NCI-H187 treated with DMSO at 0.1 percent for 48 hours (cell line): ENCODE measurements around the gene NOP16.
"Not testable (repeated sequence)": the region's sequence is repeated elsewhere in the genome, so short reads cannot be mapped to it uniquely, and the experiment has no call there.

Experiments
- DNase-seq: peaks from one replicate; lab custom pipeline; 2025; lab: John Stamatoyannopoulos, UW

Gene NOP16

DNA sequence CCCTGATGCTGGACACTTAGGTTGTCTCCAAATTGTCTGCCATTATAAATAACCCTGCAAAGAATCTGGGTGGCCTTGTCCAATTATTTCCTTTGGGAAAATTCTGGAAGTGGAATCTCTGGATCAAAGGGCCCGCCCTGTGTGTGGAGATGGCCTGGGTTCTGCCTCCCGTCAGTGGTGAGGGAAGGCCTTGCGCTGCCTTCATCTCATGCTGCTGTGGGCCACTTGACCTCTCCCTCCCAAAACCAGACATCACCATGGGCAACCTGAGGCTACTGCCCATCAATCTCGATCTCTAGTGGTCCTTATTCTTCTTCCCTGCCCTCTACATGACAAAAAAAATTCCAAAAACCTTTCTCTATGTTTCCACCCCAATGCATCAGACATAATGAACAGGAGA, 21.4 kb upstream of the NOP16 start:
- DNase-seq, result no peak

DNA sequence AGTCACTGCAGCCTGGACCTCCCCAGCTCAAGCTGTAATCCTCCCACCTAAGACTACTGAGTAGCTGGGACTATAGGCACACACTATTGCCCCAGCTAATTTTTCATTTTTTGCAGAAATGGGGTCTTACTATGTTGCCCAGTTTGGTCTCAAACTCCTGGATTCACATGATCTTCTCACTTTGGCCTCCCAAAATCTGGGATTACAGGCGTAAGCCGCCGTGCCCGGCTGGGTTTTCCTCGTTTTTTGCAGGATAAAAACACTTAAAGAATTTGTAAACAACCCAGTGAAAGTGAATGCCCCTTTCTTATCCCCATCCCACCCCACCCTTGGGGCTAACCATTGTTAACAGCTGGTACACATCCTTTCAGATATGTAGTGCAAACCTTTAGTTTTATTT, 20.2 kb upstream of the NOP16 start:
- no peak for DNase-seq

DNA sequence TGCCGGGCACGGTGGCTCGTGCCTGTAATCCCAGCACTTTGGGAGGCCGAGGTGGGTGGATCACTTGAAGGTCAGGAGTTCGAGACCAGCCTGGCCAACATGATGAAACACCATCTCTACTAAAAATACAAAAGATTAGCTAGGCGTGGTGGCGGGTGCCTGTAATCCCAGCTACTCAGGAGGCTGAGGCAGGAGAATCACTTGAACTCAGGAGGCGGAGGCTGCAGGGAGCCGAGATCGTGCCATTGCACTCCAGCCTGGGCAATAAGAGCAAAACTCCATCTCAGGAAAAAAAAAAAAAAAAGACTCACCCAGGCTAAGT, 19.8 kb upstream of the NOP16 start:
- DNase-seq, result not testable (repeated sequence)

DNA sequence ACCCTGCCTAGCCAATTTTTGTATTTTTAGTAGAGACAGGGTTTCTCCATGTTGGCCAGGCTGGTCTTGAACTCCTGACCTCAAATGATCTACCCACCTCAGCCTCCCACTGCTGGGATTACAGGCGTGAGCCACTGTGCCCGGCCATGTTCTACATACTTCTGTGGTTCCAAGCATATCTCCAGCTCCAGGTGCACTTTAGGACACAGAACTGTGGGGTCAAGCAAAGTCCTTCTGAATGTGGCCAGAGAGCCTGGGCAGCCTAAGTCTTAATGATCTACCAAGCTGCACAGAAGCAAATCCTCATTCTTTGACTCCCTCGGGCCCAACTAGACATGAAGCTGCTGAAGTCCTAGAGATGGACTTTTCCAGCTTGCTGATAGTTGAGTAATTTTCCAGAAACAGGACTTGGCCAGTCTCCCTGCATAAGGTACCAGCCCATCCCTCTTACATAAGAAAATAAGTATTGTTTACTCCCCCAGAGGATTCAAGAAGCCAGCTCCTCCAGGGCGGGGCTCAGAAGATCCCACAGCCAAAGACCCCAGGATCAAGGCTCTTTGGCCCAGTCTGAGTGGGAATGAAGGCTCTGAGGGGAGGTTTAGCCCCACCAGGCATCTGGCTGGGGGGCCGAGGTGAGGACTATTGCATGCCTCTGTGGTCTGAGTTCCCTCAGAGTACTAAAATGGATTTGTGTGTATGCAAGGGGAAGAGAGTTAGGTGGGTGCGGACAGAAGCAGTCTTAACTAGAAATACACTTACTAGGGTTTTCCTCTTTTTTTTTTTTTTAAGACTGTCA, 19.3 kb upstream of the NOP16 start:
- DNase-seq, result no peak

DNA sequence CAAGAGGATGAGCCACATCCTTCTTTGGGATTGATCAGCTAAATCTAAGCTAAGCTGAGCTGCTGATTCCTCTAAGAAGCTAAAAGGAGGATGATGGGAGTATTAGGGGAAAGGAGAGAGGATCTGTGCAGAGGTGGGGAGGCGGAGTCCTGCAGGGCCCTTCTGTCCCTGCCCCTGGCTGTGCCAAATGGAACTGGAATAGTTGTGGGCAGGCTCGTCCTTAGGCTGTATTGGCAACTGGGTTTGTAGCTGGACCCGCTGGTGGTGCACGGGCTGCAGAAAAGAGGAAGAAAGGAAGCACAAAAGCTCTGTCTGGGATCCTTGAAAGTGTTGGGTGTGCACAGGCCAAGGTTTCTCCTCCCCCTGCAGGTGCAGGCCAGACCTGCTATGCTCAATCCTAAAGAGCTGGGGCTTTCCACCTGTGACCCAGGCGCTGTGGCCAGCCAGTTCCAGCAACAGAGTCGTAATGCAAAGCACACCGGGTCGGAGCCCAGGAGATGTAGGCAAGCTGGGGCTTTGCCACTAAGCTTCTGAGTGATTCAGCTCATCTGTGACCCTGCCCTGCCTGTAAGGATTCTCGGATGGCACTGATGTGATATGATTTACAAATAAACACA, 18.1 kb upstream of the NOP16 start:
- DNase-seq, result no peak

DNA sequence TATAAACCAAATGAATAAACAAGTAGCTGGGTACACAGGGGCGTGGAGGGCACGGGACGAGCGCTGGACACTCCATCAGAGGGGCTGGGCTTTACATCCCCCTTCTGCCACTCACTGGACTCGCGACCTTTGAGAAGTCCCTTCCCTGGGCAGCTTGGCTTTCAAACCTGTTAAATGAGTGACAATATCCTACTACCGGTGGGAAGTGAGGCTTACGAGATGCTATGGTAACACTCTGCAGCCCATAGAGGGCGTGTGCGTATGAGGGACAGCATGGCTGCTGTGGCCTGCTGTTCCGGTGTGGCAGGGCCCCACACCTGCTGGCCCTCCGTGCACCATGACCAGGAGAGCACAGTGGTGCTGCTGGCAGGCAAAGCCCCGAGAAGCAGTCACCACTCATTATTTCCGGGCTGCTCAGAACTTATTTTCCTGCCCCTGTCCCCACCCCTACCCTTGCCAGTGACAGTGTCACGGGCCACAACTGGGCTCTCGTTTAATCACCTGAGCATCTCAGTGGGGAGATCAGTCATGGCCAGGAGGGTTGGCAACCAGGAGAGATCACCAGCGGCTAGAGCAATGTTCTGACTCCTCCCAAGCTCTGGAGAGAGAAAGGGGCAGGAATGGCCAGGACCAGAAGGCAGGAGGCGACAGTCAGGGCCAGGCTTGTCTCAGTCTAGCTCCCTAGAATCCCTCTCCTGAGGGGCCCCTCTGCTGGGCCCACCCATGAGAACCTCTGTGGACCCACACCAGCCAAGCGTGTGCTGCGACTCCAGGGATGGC, 17.4 kb upstream of the NOP16 start:
- no peak for DNase-seq

DNA sequence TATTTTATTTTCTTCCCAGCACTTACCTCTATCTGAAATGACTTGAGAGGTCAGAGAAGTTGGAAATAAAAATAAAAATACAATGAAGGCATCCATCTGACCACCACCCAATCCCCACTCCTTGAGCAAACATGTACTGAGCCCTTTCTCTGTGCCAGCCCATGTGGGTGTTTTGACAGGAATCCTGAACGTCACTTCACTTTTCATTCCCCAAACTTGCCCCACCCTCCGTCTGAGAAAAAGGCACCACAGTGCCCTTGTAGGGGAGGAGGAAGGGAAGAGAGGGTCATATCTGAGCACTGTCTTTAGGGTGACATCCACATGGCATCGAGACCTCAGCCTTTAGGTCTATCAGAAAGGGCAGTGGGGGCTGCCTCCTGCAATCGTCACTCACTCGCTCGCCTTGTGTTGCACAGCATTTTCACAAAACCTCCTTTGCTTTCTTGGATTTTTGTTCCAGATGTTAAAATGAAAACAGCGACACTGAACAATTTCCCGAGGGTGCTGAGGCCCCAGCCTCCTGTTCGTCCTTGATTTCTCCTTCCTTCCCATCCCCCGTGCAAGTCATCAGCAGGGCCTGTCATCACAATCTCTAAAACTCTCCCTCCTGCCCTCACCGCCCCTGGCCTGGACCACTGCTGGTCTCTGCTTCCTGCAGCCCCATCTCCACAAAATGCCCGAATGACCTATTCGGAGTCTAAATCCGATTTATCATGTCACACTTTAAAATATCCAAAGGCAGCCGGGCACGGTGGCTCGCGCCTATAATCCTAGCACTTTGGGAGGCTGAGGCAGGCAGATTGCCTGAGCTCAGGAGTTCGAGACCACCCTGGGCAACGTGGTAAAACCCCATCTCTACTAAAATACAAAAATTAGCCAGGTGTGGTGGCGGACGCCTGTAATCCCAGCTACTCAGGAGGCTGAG, 13.1 kb upstream of the NOP16 start:
- no peak for DNase-seq

DNA sequence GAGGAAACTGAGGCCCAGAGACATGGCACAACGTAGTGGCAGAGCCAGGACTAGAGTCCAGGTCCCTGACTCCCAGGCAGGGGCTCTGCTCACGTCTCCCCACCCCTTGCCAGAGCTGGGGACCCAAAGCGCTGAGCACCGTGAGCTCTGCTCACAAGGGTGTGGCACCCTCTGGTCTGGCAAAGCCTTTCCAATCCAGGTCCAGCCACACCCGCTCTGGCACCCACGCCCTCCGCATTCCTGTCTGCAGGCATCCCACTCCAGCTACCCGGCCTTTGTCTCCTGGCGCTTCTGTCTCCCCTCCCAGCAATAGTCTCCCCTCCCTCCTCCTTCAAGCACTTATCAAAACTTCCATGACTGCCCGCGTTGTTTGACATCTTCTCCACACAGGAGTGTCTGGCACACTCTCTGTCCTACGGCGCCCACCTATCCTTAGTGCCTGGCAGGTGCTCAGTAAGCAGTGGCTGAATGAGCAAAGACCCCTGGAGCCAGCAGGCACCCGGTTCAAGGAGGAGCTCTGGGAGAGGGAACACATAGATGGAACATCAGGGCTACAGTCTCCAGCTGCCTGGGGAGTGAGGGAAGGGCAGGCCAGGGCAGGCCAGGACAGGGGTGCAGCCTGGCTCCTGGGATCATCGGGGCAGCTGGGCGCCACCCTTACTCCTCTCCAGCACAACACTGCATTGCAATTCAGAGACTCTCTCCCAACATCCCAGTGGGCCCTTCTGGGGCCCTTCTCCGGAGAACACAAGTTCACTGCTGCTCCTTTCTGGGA, 12.2 kb upstream of the NOP16 start:
- no peak for DNase-seq

DNA sequence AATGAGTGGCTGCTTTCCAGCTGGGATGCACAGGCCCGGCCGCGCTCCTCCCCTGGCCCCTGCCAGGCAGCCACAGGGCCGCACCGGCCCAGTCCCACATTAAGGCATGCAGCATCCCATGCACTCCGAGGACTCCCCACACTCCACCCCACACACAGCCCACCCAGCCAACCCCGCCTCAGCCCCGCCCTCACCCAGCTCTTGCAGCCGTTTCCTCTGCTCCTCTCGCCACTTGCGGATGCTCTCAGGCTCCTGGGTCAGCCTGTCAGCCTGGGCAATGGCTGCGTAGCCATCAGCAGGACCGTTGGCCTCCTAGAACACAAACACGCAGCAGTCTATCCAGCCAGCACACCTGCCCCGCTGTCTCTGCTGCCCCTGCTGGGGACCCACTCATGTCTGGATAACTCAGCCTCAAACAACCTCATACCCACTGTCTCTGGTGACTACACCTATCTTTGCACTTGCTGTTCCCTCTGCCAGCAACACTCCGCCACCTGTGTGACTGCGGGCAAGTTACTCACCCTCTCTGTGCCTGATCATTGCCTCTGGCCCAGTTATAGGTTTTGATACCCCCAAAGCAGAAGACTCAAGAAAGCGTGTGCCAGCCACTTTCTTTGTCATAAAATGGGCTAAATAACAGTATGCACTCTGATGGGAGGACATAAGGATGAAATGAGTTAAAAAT, 9.5 kb upstream of the NOP16 start:
- no peak for DNase-seq

DNA sequence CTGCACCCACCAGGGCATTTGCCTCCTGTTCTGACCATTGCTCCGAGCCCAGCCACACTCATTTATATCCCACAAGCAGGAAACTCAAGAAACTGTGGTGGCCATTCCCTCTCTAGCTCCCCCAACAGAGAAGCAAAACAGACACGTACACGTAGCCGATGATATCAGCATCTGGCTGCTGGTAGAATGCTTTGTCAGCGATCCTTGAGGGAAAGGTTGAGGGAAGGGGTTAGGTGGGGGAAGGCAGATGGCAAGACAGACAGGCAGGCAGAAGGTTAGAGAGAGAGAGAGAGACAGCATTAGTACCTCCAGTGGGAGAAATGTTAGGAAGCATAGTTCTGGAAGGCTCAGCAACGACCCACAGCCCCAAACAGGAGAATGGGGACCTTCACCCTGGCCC, 7.9 kb upstream of the NOP16 start:
- DNase-seq, result no peak

DNA sequence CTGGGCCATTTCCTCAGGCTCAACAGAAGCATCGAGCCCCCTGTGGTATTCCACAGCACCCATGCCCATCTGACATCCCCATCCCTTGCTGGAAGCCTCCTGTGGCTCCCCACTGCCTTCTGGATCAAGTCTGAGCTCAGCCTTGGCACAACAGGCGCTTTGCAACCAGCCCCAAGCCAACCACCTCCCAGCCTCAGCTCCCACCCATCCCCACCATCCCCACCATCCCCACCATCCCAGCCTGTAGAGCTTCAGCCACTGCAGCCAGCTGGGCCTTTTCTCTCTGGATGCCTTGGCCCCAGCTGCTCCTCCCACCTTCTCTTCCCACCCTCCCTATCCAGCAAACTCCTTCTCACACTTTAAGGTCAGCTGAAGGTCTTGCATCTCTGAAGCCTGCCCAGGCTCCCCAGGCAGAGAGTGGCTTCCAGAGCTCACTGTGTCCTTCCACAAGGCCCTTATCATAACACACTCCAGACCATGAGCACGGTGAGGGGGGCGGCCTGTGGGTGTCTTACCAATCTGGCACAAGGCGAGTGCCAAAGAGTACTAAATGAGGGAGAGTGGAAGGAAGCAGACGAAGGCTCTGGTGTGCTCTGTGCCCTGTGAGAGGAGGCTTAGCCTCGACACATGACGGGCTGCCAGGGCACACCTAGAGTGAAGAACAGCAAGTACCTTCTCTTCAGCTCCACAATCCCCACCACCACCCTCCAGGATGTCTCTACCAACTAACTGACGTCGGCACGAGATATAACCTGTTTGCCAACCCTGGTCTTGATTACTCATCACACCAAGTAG, 6.7 kb upstream of the NOP16 start:
- DNase-seq, result no peak

DNA sequence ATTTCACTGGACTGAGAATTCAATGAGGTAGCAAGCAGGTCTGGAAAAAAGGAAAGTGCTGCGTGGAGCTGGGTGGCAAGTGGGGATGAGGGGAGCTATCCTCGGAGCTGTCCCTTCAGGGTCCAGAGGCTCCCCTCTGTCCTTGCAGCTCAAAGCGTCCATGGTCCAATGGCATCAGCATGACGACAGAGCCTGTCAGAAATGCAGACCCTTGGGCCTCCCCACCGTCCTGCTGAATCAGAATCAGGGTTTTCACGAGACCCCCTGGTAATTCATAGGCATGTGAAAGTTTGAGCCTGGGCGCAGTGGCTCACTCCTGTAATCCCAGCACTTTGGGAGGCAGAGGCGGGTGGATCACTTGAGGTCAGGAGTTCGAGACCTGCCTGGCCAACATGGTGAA, 5.7 kb upstream of the NOP16 start:
- no peak for DNase-seq

DNA sequence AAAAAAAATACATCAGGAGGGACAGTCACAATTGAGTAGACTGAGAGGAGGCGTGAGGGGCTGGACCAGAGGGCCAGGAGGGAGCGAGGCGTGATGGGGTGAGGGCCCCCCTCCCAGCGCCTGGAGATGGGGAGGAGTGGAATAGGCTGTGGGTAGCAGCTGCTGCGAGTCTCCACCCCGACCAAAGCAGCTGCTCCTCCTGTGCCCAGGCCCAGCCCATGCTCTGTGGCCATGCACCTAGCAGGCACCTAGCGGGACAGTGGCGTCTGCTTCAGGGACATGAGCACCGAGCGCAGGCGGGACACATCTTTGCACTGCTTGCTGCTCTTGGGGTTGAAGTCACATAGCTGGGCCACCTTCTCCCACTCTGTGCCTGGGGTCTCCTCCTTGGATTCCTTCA, 4.1 kb upstream of the NOP16 start:
- DNase-seq, result no peak

DNA sequence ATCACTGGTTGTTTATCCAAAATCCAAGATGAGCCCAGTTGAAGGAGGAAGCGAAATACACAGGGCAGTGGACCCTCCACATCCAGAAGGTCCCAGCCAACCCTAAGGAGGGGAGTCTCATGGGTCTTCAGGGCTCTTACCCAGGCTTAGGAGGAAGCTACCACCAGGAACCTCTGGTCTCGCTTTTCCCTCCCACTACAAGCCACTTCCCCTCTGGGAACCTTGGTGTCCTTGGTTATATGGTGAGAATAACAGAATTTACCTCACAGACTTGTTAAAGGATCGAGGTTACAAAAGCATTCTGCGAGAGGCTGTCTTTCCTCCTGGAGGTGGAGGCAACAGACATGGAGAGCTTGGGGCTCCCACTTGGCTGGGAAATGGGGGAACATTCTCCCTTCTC, 3.6 kb upstream of the NOP16 start:
- DNase-seq, result no peak

DNA sequence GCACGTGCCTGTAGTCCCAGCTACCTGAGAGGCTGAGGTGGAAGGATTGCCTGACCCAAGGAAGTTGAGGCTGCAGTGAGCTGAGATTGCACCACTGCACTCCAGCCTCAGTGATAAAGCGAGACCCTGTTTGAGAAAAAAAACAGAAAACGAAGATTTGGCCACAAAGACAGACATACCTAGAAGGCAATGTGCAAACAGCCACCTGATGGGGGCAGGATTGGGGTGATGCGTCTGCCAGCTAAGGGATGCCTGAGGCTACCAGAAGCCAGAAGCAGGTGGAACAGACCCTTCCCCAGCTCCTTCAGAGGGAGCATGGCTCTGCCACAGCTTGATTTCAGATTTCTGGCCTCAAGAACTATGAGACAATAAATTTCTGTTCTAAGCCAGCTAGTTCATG, 3.1 kb upstream of the NOP16 start:
- DNase-seq, result no peak

DNA sequence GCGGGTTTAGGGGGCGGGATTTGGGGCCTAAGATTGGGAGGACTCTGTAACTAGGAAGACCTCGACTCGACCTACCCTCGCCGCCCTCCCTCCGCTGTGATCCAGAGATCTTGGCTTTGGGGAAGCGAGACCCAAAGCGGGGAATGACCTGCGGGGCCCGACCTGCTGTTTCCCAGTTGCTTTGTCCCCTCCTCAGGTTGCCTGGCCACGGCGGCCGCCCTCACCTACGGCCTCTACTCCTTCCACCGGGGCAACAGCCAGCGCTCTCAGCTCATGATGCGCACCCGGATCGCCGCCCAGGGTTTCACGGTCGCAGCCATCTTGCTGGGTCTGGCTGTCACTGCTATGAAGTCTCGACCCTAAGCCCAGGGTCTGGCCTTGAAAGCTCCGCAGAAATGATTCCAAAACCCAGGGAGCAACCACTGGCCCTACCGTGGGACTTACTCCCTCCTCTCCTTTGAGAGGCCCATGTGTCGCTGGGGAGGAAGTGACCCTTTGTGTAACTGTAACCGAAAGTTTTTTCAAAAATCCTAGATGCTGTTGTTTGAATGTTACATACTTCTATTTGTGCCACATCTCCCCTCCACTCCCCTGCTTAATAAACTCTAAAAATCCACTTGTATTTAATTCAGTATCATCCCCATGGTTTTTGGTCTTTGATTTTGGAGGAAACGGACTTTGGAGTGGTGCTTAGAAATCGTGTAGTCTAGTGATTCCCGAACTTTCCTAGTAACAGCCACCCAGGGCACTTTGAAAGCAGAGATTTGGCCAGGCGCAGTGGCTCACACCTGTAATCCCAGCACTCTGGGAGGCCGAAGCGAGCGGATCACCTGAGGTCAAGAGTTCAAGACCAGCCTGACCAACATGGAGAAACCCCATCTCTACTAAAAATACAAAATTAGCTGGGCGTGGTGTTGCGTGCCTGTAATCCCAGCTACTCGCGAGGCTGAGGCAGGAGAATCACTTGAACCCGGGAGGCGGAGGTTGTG, 1.0 kb upstream of the NOP16 start:
- DNase-seq, result no peak

DNA sequence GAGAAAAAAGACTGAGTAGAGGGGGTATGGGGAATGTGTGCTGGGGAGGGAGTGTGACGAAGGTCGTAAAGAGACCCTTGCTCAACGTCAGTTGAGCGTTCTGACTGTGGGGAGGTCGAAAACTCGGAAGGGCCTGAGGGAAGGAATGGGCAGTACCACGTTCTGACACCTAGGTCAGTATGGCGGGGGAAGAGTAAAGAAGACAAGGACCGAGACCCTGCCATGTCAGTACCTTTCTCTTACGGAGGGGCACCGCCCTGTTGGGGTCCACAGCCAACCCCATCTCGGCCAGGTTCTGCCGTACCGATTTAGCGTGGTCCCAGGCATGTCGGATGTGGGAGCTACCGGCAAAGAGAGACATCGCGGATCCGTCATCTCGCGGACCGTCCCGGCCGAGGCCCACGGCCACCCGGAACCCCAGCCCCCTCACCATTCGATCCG, 375 bp downstream of the NOP16 start:
- DNase-seq, result no peak

DNA sequence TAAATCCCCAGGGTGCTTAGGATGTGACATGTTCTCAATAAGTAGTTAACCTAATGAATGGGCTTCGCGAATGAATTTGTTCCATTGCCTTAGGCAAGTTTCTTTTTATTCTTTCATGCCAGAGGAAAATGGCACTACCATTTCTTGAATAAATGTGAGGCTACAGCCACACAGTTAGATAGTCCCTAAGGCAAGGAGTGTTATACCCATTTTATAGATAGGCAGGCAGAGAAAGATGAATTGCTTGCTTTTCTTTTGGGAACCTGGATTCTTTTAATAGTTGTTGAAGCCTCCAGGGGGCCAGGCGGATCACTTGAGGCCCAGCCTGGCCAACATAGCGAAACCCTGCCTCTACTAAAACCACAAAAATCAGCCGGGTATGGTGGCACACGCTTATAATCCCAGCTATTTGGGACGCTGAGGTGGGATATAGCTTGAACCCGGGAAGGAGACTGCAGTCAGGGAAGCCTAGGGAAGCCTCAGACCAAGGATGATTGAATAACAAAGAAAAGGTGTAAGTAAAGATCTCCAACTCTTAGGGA, 943 bp downstream of the NOP16 start:
- no peak for DNase-seq
